Endothelial cell of umbilical vein (primary cell): ENCODE measurements around the gene THEM5. TPM values are rescaled to one million over a fixed set of nuclear protein-coding genes. Genes with fewer than 3 reads are reported as not detected.

Experiments used
- BruUV-seq: library from RNA; stranded (reverse); fragments of 400-500 nt; replicated peaks from 2 replicates; lab custom pipeline; 2021; lab: Mats Ljungman, UMichigan
- CTCF ChIA-PET: fragments of 300-600, 350-600 bp; sonication (Branson Sonifier 250); formaldehyde crosslinking; loops from one replicate; lab custom pipeline; 2021; ENCODE audit warnings: antibody characterized with exemption, inconsistent platforms; lab: Charles Lee
- POLR2A ChIA-PET: fragments of 300-600, 350-600 bp; sonication (Branson Sonifier 250); formaldehyde crosslinking; loops from one replicate; lab custom pipeline; 2021; ENCODE audit warnings: antibody characterized with exemption, inconsistent platforms; lab: Charles Lee
- DNase-seq: peaks from one replicate; pipeline ENCODE4 v3.0.0-alpha.2; 2011; ENCODE audit warnings: low read depth, low spot score
- FAIRE-seq: peaks from 2 replicates; lab custom pipeline; 2011; peaks lifted over from hg19 to GRCh38; lab: Jason Lieb, UNC
- H2AFZ ChIP-seq: 2 replicates; pipeline ENCODE4 v1.6.0; 2012; ENCODE audit warnings: low read depth, low read length, control low read depth, inconsistent platforms
- H3K27ac ChIP-seq: 2 replicates; pipeline ENCODE4 v1.5.1; 2011; ENCODE audit warnings: low read depth, mild to moderate bottlenecking, control low read depth, low read length, moderate library complexity; ENCODE audit not compliant: insufficient read depth
- H3K27me3 ChIP-seq, 2 experiments: 2 replicates each; pipeline versions ENCODE4 v1.6.0 to v1.6.1; 2011; ENCODE audit warnings: low read length in 2 of 2, mixed read lengths in 1 of 2; ENCODE audit not compliant: control insufficient read depth in 2 of 2, insufficient read depth in 2 of 2
- H3K36me3 ChIP-seq, 2 experiments: 2 replicates in 1 of 2; 3 replicates in 1 of 2; pipeline ENCODE4 v1.5.1; 2011; ENCODE audit warnings: low read length in 2 of 2, mild to moderate bottlenecking in 1 of 2, moderate library complexity in 1 of 2; ENCODE audit not compliant: control insufficient read depth in 2 of 2, insufficient read depth in 2 of 2; ENCODE audit errors: extremely low read depth in 1 of 2
- H3K4me1 ChIP-seq: 3 replicates; pipeline ENCODE4 v1.5.1; 2011; ENCODE audit warnings: mild to moderate bottlenecking, low read length; ENCODE audit not compliant: control insufficient read depth, insufficient read depth; ENCODE audit errors: extremely low read depth
- H3K4me2 ChIP-seq: 2 replicates; pipeline ENCODE4 v1.6.1; 2011; ENCODE audit warnings: low read length, control low read depth, mixed read lengths; ENCODE audit not compliant: insufficient read depth
- H3K4me3 ChIP-seq, 3 experiments: fragments of 200-600 bp in 1 of 3; sonication (generic), shearing (Covaris generic) in 1 of 3; replicated peaks in 1 of 3; 2 replicates each; pipeline ENCODE4 v1.5.1; 2011 to 2016; ENCODE audit warnings: control low read depth in 3 of 3, low read length in 3 of 3, mild to moderate bottlenecking in 2 of 3, inconsistent platforms in 1 of 3, low read depth in 1 of 3, moderate library complexity in 1 of 3; ENCODE audit not compliant: insufficient read depth in 1 of 3
- H3K79me2 ChIP-seq: 2 replicates; pipeline ENCODE4 v1.6.0; 2012; ENCODE audit warnings: low read length, inconsistent platforms; ENCODE audit not compliant: control insufficient read depth, insufficient read depth
- H3K9ac ChIP-seq: replicated peaks from 2 replicates; pipeline ENCODE3; 2011; ENCODE audit warnings: low read length, control low read depth; ENCODE audit not compliant: insufficient read depth; ENCODE audit errors: extremely low read depth
- H3K9me1 ChIP-seq: replicated peaks from 3 replicates; pipeline ENCODE4 v1.6.0; 2011; ENCODE audit warnings: mild to moderate bottlenecking, low read length; ENCODE audit not compliant: control insufficient read depth, insufficient read depth; ENCODE audit errors: extremely low read depth
- H3K9me3 ChIP-seq: replicated peaks from 2 replicates; pipeline ENCODE4 v1.5.1; 2012; ENCODE audit warnings: low read length, inconsistent platforms; ENCODE audit not compliant: control insufficient read depth, insufficient read depth
- H4K20me1 ChIP-seq: replicated peaks from 2 replicates; pipeline ENCODE3; 2011; ENCODE audit warnings: mild to moderate bottlenecking, low read length; ENCODE audit not compliant: control insufficient read depth, insufficient read depth; ENCODE audit errors: extremely low read depth
- EZH2 ChIP-seq: IDR thresholded peaks from 2 replicates; pipeline ENCODE4 v1.6.1; 2012; ENCODE audit warnings: borderline replicate concordance, low read depth, mild to moderate bottlenecking, moderate library complexity, low read length, inconsistent platforms; ENCODE audit not compliant: severe bottlenecking
- FOS ChIP-seq: IDR thresholded peaks from 2 replicates; pipeline ENCODE4 v1.6.1; 2011; ENCODE audit warnings: mild to moderate bottlenecking, low read length, moderate library complexity, borderline replicate concordance; ENCODE audit not compliant: insufficient read depth
- GATA2 ChIP-seq: IDR thresholded peaks from 2 replicates; pipeline ENCODE4 v1.7.0; 2011; ENCODE audit warnings: low read depth, mild to moderate bottlenecking, moderate library complexity, mixed read lengths, low read length; ENCODE audit not compliant: insufficient read length, insufficient read depth
- JUN ChIP-seq: IDR thresholded peaks from 2 replicates; pipeline ENCODE4 v1.6.1; 2011; ENCODE audit warnings: borderline replicate concordance, low read depth; ENCODE audit not compliant: insufficient read length, insufficient read depth
- MYC ChIP-seq: IDR thresholded peaks from one replicate; pipeline ENCODE4 v1.6.1; 2011; ENCODE audit warnings: mild to moderate bottlenecking, low read depth, low read length
- POLR2A ChIP-seq: IDR thresholded peaks from 2 replicates; pipeline ENCODE4 v1.6.1; 2012; ENCODE audit warnings: low read depth, mild to moderate bottlenecking, control low read depth, low read length
- POLR2AphosphoS5 ChIP-seq: IDR thresholded peaks from 2 replicates; pipeline ENCODE4 v1.6.1; 2012; ENCODE audit warnings: low read depth, mild to moderate bottlenecking, control low read depth, low read length, moderate library complexity; ENCODE audit not compliant: insufficient read depth
- dilution Hi-C: fragments of 300-500 bp; cut with MboI; formaldehyde crosslinking; loops from one replicate; pipeline ENCODE4 v1.15.0; 2019; ENCODE audit warnings: low sequenced_read_pairs; ENCODE audit not compliant: extremely low pct_ligation_motif_present
- intact Hi-C: fragments of 100-400 bp; cut with micrococcal nuclease; formaldehyde crosslinking; loops from one replicate; pipeline ENCODE4 v1.10.0; 2022
- polyA plus RNA-seq, 4 experiments: library from polyadenylated mRNA; depleted of rRNA in 3 of 4; stranded (reverse) in 3 of 4; unstranded in 1 of 4; fragments of >200 nt; gene quantifications; 2 replicates each; pipeline versions ENCODE4 v1.2.1 to v1.2.3, GENCODE V29; 2011 to 2012; ENCODE audit warnings: missing spikeins in 1 of 4
- total RNA-seq: library from RNA; stranded (reverse); gene quantifications from 2 replicates; pipeline ENCODE4 v1.2.3, GENCODE V29; 2021
- TF ChIP-seq, protein P1 (sequence below): IDR thresholded peaks from 2 replicates; pipeline ENCODE4 v1.6.1; 2011; ENCODE audit not compliant: insufficient read depth, insufficient read length
- TF ChIP-seq, protein P2 (sequence below), 2 donors: IDR thresholded peaks; 1 replicate in 1 of 2; 2 replicates in 1 of 2; pipeline ENCODE4 v1.5.1; 2011; ENCODE audit warnings: low read length in 2 of 2, mild to moderate bottlenecking in 2 of 2, moderate library complexity in 2 of 2, control low read depth in 1 of 2, inconsistent platforms in 1 of 2, low read depth in 1 of 2; ENCODE audit not compliant: insufficient read depth in 1 of 2; ENCODE audit errors: extremely low read depth in 1 of 2

The THEM5 gene
- total and polyA plus RNA-seq, 2 donors (not counting 3 experiments of a cell fraction or from before 2014, with no cell fraction given) = not detected

DNA sequence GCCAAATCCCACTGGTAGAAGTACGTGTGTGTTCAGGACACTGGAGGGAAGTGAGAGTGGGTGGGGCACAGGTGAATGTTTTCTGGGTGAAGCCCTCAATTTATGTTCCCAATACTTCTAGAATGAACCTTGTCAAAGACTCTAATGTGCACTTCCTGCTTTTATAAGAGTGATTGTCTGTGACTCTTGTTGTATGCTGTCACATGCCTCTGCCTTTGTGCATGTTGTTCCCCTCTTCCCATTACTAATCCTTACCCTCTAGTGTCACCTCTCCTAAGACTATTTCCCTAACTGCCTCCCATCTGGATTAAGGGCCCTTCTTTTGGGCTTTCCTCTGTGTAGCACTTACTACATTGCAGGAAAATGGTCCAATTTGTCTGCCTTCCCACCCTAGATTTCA is 45.7 kb downstream of the THEM5 start:
- Histone ChIP-seq H3K79me2 (no peaks in the 10 kb centered on the region), H3K4me2 (no peak overlapping the region), H3K9ac (no peak overlapping the region), H3K4me1 (no peaks in the 10 kb centered on the region), H3K36me3 (no peaks in the 10 kb centered on the region), H3K27ac (no peak overlapping the region), H3K4me3 (no peak overlapping the region), H2AFZ (no peak overlapping the region), H3K9me1 (no peaks in the 10 kb centered on the region), H3K9me3 (no peaks in the 10 kb centered on the region), H3K27me3 (peaks cover 17 to 23% of the 10 kb centered on the region in 2 experiments), H4K20me1 (no peaks in the 10 kb centered on the region)
- FAIRE-seq (no peak), DNase-seq (no peak)
- dilution Hi-C loops (no loop called here), intact Hi-C loops (no loop called here)
- no peak for TF ChIP-seq EZH2
- TF ChIP-seq, protein P1, sequence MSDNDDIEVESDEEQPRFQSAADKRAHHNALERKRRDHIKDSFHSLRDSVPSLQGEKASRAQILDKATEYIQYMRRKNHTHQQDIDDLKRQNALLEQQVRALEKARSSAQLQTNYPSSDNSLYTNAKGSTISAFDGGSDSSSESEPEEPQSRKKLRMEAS = no peak
- no peak for TF ChIP-seq POLR2AphosphoS5
- no peak for TF ChIP-seq GATA2
- no peak for TF ChIP-seq MYC
- TF ChIP-seq FOS = no peak
- TF ChIP-seq JUN = no peak
- TF ChIP-seq, protein P2, sequence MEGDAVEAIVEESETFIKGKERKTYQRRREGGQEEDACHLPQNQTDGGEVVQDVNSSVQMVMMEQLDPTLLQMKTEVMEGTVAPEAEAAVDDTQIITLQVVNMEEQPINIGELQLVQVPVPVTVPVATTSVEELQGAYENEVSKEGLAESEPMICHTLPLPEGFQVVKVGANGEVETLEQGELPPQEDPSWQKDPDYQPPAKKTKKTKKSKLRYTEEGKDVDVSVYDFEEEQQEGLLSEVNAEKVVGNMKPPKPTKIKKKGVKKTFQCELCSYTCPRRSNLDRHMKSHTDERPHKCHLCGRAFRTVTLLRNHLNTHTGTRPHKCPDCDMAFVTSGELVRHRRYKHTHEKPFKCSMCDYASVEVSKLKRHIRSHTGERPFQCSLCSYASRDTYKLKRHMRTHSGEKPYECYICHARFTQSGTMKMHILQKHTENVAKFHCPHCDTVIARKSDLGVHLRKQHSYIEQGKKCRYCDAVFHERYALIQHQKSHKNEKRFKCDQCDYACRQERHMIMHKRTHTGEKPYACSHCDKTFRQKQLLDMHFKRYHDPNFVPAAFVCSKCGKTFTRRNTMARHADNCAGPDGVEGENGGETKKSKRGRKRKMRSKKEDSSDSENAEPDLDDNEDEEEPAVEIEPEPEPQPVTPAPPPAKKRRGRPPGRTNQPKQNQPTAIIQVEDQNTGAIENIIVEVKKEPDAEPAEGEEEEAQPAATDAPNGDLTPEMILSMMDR (IDR thresholded peaks at IDR 0.05; ENCODE audit: extremely low read depth in 1 of 2, insufficient read depth in 1 of 2, low read depth in 1 of 2, low read length in 2 of 2) = no peak
- no peak for TF ChIP-seq POLR2A
- no TSS peak for BruUV-seq
- POLR2A ChIA-PET = no interaction called here
- CTCF ChIA-PET = interaction anchor here (0.8 to 2.4 kb wide), 7 partner anchors 9 to 84 kb away, joined by 3 to 8 read pairs (median 4); no protein-coding TSS in a partner anchor
